HG02571 (cell line): ENCODE measurements around the gene DNM2.
"Not testable (repeated sequence)": the region's sequence is repeated elsewhere in the genome, so short reads cannot be mapped to it uniquely, and the experiment has no call there.

Experiments
- ATAC-seq: cut with Tn5 transposase; IDR thresholded peaks from one replicate; pipeline ENCODE4 v1.9.1; 2021; ENCODE audit warnings: mild to moderate bottlenecking, moderate library complexity; ENCODE audit not compliant: unreplicated experiment

DNM2 gene

DNA sequence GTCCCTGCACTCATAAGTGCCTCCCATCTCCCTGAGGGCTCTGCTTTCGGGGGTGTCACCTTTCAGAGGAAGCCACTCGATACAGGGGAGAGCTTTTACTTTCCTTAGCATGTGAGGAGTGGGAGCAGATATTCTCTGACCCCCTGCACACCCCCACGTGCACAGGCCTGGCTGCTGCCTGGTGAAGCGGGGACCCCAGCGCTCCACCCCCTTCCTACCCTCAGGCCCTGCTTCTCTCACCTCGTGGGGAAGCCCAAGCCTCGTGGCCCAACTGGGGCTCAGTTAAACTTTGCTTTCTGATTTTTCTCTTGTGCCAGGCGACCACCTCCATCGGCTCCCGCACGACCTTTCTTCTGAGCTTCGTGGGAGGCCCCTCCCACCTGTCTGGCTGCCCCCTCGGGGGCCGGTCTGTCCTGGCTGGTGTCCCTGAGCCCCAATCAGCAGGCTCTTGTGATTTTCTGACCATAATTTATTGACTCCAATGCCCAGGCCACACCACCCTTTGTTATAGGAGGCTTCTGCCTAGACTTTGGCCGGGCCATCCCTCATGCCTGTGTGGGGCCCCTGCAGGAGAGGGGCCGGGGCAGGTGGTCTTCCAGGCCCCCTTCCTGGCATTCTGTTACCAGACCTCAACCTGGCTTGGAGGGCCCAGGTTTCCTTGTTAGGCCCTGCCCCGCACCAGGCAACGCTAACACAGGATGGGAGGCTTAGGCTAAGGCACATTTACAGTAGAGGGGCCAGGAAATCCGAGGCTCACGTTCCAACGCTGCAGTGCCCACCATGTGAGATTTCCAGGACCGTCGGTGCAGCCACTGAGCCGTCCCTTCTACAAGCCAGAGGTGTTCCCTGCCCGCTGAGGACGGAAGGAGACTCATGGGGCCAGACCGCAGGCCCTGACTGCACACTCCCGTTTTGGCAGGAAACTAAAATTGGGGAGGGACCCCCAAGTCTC, 114.4 kb downstream of the DNM2 start:
- ATAC-seq, result no peak

DNA sequence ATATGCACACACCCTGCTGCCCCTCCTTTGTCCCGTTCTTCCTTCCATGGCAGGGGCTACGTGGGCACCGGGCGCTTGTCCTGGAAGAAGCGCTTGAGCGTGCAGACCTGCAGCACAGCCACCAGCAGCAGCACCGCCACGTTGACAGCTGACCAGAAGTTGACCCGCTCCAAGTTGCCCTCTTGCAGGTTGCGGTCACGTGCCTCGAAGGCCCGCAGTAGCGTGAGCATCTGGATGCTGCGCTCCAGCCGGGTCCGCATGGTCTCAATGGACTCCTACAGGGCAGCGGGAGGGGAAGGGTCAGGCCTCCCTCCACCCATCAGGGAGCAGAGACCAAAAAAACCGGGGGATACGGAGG, 115.0 kb downstream of the DNM2 start:
- no peak for ATAC-seq

DNA sequence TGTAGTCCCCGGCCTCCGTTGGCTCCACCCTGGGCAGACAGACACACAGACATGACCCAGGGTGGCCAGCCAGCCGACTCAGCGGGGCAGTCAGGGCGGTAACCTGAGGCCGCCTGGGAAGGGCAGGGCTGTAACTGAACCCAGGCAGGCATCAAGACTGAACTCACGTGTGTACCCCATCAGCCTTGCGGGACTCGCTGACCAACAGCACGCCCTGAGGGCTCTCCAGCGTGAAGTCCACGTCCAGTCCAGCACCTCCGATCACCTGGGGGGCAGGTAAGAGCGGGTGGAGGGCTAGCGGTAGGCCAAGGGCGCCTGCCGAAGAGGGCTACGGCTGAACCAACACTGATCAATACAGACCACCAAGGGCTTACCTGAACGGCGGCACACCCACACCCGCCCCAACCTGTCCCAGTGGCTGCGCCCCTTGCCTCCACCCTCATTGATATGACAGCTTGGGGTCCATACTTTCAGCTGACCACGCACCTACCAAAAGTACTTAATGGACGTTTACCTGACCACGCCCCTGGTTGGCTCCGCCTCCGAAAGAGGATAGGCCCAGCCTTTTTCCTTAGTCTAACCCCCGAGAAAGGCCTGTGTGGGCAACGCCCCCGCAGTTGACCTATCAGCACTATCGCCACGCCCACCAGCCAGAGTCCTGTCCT, 117.3 kb downstream of the DNM2 start:
- no peak for ATAC-seq

DNA sequence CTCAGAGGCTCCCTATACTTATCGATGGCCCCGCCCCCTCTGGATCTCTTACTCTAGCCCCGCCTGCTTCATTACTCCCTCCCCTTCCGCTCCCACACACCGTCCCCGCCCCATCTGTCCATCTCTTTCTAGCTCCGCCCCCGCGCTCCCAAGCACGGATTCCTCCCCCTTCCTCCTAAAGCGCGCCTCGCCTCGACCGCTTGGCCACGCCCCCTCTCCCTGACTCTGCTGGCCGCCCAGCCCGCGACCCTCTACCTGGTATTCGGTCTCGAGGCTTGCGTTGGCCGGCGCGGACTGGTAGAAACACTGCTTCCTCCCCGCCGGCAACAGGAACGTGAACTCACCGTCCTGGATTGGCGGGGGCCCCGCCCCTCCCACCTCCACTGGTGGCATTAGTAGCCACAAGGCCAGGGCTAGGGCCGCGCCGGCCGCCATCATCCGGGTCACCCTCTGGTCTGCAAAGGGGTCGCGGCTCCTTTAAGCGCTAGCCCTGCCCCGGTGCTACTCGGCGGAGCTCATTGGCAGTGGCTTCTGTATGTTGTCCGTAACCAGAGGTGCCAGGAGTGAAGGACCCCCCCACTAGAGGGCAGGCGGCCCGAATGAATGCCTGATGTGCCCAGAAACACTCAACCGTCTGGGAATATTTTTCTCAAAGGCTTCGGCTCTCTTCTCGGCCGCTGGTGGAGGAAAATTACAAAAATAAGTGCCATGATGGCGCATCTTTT, 118.0 kb downstream of the DNM2 start, which contains the start of gene TMED1:
Gene TMED1, minus strand, starts transcription at position 459 of the 725 bp plus-strand sequence. Its CDS starts 21 bp downstream, at position 438.
- peak; percentile 78 for ATAC-seq

DNA sequence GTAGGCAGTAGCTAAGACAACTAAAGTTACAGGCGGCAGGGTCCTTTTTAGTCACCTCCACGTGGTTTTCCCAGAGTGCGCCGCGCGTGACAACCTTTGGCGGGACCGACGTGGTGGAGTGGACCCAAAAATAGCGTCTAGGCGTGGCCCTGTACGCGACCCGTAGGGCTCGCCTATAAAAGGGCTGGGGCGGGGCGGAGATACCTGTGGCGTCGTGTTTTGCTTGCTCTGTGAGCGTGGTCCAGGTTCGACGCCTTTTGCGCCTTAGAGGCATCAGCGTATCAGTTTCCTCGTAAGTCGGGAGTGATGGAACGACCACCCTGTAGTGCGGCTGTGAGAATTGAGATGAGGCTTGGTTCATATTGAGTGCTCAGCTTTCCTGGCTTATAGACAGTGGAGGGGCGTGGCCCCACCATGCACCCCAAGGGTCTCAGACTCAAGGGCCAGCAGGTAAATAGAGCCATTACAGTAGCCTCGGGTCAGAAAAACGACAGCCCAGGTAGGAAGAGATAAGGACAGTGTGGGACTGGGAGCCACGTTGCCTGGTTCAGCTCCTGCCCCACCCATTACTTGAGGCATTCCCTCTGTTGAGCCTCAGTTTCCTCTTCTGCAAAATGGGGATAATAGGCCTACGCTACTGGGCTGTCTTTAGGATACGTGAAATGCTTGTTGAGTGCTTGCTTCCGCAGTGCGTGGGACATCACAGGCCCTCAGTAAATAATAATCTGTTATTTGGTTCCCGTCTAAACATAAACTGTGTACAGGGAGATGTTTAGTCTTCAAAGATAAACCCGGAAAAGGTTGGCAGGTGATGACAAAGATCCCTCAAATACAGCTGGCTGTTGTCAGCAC, 118.8 kb downstream of the DNM2 start:
- no peak for ATAC-seq

DNA sequence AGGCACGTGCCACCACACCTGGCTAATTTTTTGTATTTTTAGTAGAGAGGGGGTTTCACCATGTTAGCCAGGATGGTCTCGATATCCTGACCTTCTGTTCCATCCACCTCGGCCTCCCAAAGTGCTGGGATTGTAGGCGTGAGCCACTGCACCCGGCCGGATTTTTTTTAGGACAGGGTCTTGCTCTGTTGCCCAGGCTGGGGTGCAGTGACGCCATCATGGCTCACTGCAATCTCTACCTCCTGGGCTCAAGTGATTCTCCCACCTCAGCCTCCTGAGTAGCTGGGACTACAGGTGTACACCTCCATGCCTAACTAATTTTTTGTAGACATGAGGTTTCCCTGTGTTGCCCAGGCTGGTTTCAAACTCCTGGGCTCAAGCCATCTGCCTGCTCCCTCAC, 119.8 kb downstream of the DNM2 start:
- not testable (repeated sequence) for ATAC-seq

DNA sequence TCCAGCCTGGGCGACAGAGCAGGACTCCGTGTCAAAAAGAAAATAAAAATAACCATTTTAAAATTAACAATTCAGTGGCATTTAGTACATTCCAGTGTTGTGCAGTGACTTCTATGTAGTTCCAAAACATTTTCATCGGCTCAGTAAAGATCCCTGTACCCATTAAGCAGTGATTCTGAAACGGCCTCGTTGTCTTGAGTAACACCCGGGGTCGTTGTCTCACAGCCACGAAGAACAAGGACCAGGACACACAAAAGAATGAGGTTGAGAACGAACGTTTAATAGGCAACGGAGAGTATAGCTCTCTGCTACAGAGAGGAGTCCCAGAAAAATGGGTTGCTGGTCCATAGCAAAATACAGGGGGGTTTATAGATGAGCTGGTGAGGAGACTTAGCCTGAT, 120.5 kb downstream of the DNM2 start:
- ATAC-seq, result no peak

DNA sequence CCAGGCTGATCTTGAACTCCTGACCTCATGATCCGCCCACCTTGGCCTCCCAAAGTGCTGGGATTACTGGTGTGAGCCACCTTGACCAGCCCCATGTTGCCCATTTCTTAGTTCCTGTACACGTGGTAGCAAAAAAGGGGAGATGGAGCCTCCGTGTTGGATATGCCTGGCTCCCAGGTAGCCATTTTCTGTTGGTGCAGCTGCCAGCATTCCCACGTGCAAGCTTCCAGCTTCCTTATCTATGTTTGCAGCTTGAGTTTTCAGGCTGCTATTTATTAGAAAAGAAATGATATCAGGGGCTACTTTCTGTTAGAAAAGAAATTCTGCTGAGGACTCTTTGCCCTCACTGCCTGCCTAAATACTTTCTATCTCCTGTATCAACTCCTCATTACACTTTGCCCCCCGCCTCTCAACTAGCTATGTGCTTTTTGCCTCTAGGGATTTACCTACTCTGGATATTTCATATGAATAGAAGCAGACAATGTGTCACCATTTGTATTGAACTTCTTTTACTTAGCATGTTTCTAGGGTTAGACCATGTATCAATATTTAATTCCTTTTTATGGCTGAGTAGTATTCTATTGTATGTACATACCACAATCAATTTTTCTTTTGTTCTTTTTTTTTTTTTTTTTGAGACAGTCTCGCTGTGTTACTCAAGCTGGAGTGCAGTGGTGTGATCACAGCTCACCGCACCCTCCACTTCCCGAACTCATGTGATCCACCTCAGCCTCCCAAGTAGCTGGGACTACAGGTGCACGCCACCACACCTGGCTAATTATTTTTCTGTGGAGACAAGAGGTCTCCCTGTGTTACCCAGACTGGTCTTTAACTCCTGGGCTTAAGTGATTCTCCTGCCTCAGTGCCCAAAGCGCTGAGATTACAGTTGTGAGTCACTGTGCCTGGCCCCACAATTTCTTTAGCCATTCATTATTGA, 121.5 kb downstream of the DNM2 start:
- ATAC-seq, result no peak

DNA sequence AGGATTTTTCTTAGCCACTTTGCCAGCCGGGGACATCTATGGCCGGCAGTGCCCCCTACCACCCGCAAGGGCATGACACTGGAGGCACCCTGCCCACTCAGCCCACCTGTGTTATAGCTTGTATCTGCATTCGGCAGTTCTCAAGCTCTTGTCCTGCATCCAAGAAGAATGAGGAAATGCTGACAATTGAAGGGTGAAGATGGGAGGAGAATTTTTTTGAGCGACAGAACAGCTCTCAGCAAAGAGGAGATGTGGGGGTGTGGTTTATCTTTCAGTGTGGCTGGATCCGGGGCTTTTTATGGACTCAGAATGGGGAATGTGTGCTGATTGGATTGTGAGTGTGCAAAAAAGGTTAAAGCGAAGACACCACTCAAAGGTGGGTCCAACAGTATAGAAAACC, 124.9 kb downstream of the DNM2 start:
- no peak for ATAC-seq

DNA sequence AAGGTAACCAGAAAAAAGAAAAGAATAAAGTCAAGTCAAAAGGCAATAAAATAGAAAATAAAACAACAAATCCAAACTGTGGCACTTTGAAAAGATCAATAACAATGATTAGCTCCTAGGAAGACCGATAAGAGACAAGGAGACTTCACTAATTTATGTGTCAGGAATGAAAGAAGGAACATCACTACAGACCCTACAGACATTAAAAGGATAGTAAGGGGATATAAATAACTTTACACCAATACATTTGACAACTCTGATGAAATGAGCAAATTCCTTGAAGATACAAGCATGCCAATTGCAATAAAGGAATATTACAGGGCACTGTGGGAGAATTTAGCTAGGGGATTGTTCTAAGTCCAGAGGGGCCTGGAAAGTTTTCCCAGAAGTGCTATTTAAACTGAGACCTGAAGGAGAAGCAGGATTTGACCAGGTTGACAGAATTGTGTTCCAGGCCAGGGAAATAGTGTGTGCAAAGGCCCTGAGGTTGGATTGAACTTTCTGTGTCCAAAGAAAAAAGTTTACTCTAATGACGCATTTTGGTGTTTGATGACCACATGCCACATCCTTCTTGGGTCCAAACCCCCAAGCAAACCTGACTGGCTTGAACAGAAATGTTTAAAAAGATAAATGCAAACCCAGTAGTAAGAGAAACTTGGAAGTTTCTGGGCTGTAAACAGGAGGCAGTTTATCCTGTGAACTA, 128.8 kb downstream of the DNM2 start:
- no peak for ATAC-seq

DNA sequence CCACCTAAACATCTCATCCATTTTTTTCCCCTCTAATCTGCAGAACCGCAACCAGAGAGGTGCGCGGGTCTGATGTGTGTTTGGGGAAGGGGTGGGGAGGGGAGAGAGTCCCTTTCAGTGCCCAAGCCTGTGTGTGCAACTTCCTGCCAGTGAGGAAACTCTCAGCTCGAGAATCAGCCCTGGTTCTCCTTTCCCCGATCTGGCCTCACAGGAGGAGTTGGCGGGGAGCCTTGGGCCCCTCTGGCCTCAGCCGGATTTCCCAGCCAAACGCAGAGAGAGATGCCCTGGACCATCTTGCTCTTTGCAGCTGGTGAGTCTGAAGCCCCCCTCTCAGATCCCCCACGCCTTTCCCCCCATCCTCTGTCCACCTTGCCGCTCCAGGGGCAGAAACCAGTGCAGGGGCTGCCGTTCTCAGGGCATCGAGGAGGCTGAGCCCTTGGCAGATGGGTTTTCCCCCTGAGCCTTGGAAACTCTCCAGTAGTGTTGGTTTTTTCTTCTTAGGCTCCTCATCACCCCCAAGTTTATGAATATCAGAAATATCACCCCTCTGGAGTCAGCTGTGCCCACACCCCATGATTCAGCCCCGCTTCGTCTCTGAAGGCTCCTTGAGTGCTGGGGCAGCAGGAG, 130.5 kb downstream of the DNM2 start, which contains the start of gene C19orf38:
Gene C19orf38, plus strand, starts transcription at position 186 of the 627 bp plus-strand sequence. Its CDS starts 94 bp downstream, at position 280.
- no peak for ATAC-seq

DNA sequence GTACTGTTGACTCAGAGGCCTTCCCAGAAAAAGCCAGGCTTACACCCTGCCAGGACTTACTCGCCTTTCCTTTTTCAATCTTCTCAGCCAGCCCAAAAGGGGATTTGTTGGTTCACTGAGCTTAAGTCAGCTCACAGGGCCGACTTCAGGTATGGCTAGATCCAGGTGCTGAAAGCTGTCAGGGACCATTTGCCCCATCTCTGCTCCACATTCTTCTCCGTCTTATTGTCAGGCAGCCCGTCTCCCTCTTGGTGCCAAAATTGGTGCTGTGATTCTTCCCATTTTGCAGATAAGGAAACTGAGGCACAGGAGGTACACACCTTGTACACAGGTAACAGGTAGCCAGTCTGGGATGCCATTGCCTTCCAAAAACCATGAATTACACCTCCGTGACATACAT, 132.8 kb downstream of the DNM2 start:
- no peak for ATAC-seq

DNA sequence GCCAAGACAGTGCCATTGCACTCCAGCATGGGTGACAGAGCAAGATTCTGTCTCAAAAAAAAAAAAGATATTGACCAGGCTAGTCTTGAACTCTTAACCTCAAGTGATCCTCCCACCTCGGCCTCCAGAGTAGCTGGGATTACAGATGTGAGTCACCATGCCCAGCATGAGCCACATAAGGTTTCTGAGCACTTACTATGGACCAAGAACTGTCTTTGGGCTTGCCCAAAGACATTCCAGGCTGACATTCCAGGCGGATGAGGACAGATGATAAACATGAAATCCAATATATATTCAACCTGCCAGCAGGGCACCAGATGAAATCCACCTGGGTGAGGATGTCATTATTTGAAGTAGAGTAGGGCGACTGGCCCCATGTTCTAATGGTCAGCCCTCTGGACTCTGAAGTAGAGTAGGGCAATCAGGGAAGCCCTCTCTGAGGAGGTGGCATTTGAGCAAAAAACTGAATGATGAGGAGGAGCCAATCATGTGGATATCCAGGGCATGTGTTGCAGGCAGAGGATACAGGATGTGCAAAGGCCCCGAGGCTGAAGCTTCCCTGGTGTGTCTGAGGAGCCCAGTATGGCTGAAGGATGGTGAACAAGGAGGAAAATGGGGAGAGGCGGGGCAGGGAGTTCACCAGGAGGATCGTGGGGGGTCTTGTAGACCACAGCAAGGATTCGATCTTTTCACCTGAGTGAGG, 134.4 kb downstream of the DNM2 start:
- ATAC-seq, result no peak

DNA sequence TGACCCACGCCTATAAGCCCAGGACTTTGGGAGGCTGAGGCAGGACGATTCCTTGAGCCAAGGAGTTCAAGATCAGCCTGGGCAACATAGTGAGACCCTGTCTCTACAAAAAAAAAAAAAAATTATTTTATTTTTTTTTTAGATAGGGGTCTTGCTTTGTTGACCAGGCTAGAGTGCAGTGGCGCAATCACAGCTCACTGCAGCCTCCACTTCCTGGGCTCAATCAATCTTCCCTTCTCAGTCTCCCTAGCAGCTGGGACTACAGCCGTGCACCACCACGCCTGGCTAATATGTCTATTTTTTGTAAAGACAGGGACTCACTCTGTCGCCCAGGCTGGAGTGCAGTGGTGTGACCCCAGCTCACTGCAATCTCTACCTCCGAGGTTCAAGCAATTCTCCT, 135.1 kb downstream of the DNM2 start:
- no peak for ATAC-seq

DNA sequence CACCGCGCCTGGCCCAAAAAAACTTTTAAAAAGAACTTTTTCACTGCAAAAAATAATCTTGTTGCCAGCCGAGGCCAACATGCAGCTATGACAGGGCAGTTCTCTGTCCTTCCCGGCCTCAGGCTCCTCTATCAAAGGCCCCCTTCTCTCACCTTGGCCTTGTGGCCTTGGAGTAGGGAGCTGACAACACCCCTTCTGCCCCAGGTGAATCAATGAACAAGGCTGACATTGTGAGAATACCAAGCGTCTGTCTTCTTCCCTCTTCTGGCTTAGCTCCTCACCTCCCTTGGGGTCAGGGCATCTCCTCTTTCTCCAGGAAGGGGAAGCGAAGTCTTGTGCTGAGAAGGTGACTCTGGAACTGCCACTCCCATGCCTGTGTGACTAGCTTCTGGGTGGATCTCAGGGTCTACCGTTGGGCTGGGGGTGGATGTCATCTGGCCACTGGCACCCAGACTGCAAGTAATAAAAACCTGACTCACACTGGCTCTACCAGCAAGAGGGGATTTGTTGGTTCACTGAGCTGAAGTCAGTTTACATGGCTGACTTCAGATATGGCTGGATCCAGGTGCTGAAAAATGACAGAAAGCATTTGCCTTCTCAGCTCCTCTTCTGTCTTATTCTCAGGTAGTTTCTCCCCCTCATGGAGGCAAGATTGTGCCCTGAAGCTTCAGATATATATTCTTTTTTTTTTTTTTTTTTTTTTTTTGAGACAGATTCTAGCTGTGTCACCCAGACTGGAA, 136.6 kb downstream of the DNM2 start:
- no peak for ATAC-seq

DNA sequence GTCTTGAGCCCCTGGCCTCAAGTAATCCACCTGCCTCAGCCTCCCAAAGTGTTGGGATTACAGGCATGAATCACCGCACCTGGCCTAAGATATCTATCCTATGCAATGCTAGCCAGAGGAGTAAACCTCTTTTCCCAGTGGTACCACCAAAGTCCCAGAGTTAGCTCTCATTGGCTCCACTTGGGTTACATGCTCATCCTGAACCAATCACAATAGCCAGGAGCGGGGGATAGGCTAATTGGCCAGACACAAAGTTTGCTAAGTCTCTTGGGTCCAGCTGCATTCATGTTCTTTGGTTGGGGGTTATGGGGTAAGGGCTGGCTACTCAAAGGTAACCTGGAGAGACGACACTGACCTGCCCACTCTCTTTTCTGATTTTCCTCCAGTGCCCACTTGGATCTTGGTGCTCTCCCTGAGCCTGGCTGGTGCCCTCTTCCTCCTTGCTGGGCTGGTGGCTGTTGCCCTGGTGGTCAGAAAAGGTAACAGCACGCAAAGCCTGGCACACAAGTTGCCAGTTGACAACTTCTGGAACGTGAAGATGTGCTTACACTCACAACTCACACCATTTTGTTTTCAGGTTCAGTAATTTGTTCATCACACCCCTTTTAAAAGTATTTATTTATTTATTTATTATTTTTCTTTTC, 138.1 kb downstream of the DNM2 start:
- ATAC-seq, result no peak
